ENCODE measurements around the gene ECT2.

The ECT2 gene

GRCh38 chr3:172840463-172840862 lies 89.9 kb downstream of the ECT2 start:
- H3K27me3 ChIP-seq (ENCODE audit: insufficient read depth, low read length), result no peaks in the 10 kb centered on the region
- no peaks in the 10 kb centered on the region for H3K36me3 ChIP-seq (ENCODE audit: insufficient read depth, low read length)
- no peak overlapping the region for H3K27ac ChIP-seq (ENCODE audit: low read depth, low read length)
- WGBS, result 88% methylated on average over 3 of the region's 4 CpGs
- H3K4me3 ChIP-seq (ENCODE audit: low read length), result no peak overlapping the region
- H3K9ac ChIP-seq (ENCODE audit: low read depth, low read length), result no peak overlapping the region
- H3K9me3 ChIP-seq (ENCODE audit: insufficient read depth, low read depth, low read length), result no peaks in the 10 kb centered on the region
- H3K4me1 ChIP-seq (ENCODE audit: insufficient read depth, low read length), result peaks cover 7% of the 10 kb centered on the region; the same call in 1 of the 2 replicates

- Histone ChIP-seq H3K9ac (ENCODE audit: low read depth, low read length) (no peak overlapping the region), H3K4me3 (ENCODE audit: low read length) (no peak overlapping the region), H3K27ac (ENCODE audit: low read depth, low read length) (no peak overlapping the region), H3K27me3 (ENCODE audit: insufficient read depth, low read length) (no peaks in the 10 kb centered on the region), H3K36me3 (ENCODE audit: insufficient read depth, low read length) (no peaks in the 10 kb centered on the region), H3K4me1 (ENCODE audit: insufficient read depth, low read length) (peaks cover 7% of the 10 kb centered on the region; the same call in 1 of the 2 replicates), H3K9me3 (ENCODE audit: insufficient read depth, low read depth, low read length) (no peaks in the 10 kb centered on the region)
- 75% methylated on average over 4 of the region's 4 CpGs for WGBS
Observed at GRCh38 chr3:172840913-172841312, 90.4 kb downstream of the ECT2 start.

GRCh38 chr3:172844428-172844827 lies 93.9 kb downstream of the ECT2 start:
- Histone ChIP-seq H3K36me3 (ENCODE audit: insufficient read depth, low read length) (no peaks in the 10 kb centered on the region), H3K27me3 (ENCODE audit: insufficient read depth, low read length) (no peaks in the 10 kb centered on the region), H3K4me1 (ENCODE audit: insufficient read depth, low read length) (peaks cover 15% of the 10 kb centered on the region), H3K4me3 (ENCODE audit: low read length) (no peak overlapping the region), H3K9me3 (ENCODE audit: insufficient read depth, low read depth, low read length) (no peaks in the 10 kb centered on the region), H3K27ac (ENCODE audit: low read depth, low read length) (no peak overlapping the region), H3K9ac (ENCODE audit: low read depth, low read length) (no peak overlapping the region)
- WGBS, result 90% methylated on average over 4 of the region's 4 CpGs

- Histone ChIP-seq H3K9ac (ENCODE audit: low read depth, low read length) (no peak overlapping the region), H3K27ac (ENCODE audit: low read depth, low read length) (no peak overlapping the region), H3K4me3 (ENCODE audit: low read length) (no peak overlapping the region), H3K36me3 (ENCODE audit: insufficient read depth, low read length) (no peaks in the 10 kb centered on the region), H3K27me3 (ENCODE audit: insufficient read depth, low read length) (no peaks in the 10 kb centered on the region), H3K9me3 (ENCODE audit: insufficient read depth, low read depth, low read length) (no peaks in the 10 kb centered on the region), H3K4me1 (ENCODE audit: insufficient read depth, low read length) (peaks cover 8% of the 10 kb centered on the region; the same call in 1 of the 2 replicates)
- 84% methylated on average over 2 of the region's 4 CpGs for WGBS
Observed at GRCh38 chr3:172846103-172846561, 95.6 kb downstream of the ECT2 start.

- Histone ChIP-seq H3K4me1 (ENCODE audit: insufficient read depth, low read length) (peaks cover 8% of the 10 kb centered on the region; the same call in 1 of the 2 replicates), H3K4me3 (ENCODE audit: low read length) (no peak overlapping the region), H3K36me3 (ENCODE audit: insufficient read depth, low read length) (no peaks in the 10 kb centered on the region), H3K27me3 (ENCODE audit: insufficient read depth, low read length) (no peaks in the 10 kb centered on the region), H3K27ac (ENCODE audit: low read depth, low read length) (no peak overlapping the region), H3K9ac (ENCODE audit: low read depth, low read length) (no peak overlapping the region), H3K9me3 (ENCODE audit: insufficient read depth, low read depth, low read length) (no peaks in the 10 kb centered on the region)
- 90% methylated on average over 2 of the region's 2 CpGs for WGBS
Observed at GRCh38 chr3:172846706-172847105, 96.2 kb downstream of the ECT2 start.

GRCh38 chr3:172847292-172847691 lies 96.8 kb downstream of the ECT2 start:
- no peak overlapping the region for H3K9ac ChIP-seq (ENCODE audit: low read depth, low read length)
- no peaks in the 10 kb centered on the region for H3K27me3 ChIP-seq (ENCODE audit: insufficient read depth, low read length)
- peaks cover 8% of the 10 kb centered on the region; the same call in 1 of the 2 replicates for H3K4me1 ChIP-seq (ENCODE audit: insufficient read depth, low read length)
- H3K9me3 ChIP-seq (ENCODE audit: insufficient read depth, low read depth, low read length), result no peaks in the 10 kb centered on the region
- H3K36me3 ChIP-seq (ENCODE audit: insufficient read depth, low read length), result no peaks in the 10 kb centered on the region
- H3K27ac ChIP-seq (ENCODE audit: low read depth, low read length), result no peak overlapping the region
- H3K4me3 ChIP-seq (ENCODE audit: low read length), result no peak overlapping the region

GRCh38 chr3:172848910-172849309 lies 98.4 kb downstream of the ECT2 start:
- no CpG with 5 or more reads among the region's 1 CpG for WGBS
- no peaks in the 10 kb centered on the region; the same call in 1 of the 2 replicates for H3K27me3 ChIP-seq (ENCODE audit: insufficient read depth, low read length)
- H3K9ac ChIP-seq (ENCODE audit: low read depth, low read length), result no peak overlapping the region
- peaks cover 21% of the 10 kb centered on the region for H3K4me1 ChIP-seq (ENCODE audit: insufficient read depth, low read length)
- H3K4me3 ChIP-seq (ENCODE audit: low read length), result no peak overlapping the region
- H3K9me3 ChIP-seq (ENCODE audit: insufficient read depth, low read depth, low read length), result no peaks in the 10 kb centered on the region
- H3K36me3 ChIP-seq (ENCODE audit: insufficient read depth, low read length), result no peaks in the 10 kb centered on the region
- H3K27ac ChIP-seq (ENCODE audit: low read depth, low read length), result no peak overlapping the region

- Histone ChIP-seq H3K27ac (ENCODE audit: low read depth, low read length) (no peak overlapping the region), H3K27me3 (ENCODE audit: insufficient read depth, low read length) (peaks cover 4% of the 10 kb centered on the region), H3K9ac (ENCODE audit: low read depth, low read length) (no peak overlapping the region), H3K9me3 (ENCODE audit: insufficient read depth, low read depth, low read length) (no peaks in the 10 kb centered on the region), H3K36me3 (ENCODE audit: insufficient read depth, low read length) (no peaks in the 10 kb centered on the region), H3K4me3 (ENCODE audit: low read length) (no peak overlapping the region), H3K4me1 (ENCODE audit: insufficient read depth, low read length) (peaks cover 32% of the 10 kb centered on the region)
- 95% methylated on average over 1 of the region's 1 CpG for WGBS
Observed at GRCh38 chr3:172853005-172853404, 102.5 kb downstream of the ECT2 start.

- WGBS, result 28% methylated on average over 2 of the region's 3 CpGs
- peaks cover 38% of the 10 kb centered on the region for H3K4me1 ChIP-seq (ENCODE audit: insufficient read depth, low read length)
- peaks cover 4% of the 10 kb centered on the region for H3K27me3 ChIP-seq (ENCODE audit: insufficient read depth, low read length)
- no peaks in the 10 kb centered on the region for H3K9me3 ChIP-seq (ENCODE audit: insufficient read depth, low read depth, low read length)
- no peaks in the 10 kb centered on the region for H3K36me3 ChIP-seq (ENCODE audit: insufficient read depth, low read length)
- H3K4me3 ChIP-seq (ENCODE audit: low read length), result peak overlapping the region; percentile 12
- H3K9ac ChIP-seq (ENCODE audit: low read depth, low read length), result peak overlapping the region; percentile 46
- H3K27ac ChIP-seq (ENCODE audit: low read depth, low read length), result peak overlapping the region; percentile 87
Observed at GRCh38 chr3:172853921-172854666, 103.6 kb downstream of the ECT2 start.

GRCh38 chr3:172855037-172855436 lies 104.5 kb downstream of the ECT2 start:
- H3K9me3 ChIP-seq (ENCODE audit: insufficient read depth, low read depth, low read length), result no peaks in the 10 kb centered on the region
- peaks cover 4% of the 10 kb centered on the region for H3K27me3 ChIP-seq (ENCODE audit: insufficient read depth, low read length)
- H3K27ac ChIP-seq (ENCODE audit: low read depth, low read length), result no peak overlapping the region
- no peaks in the 10 kb centered on the region for H3K36me3 ChIP-seq (ENCODE audit: insufficient read depth, low read length)
- H3K4me1 ChIP-seq (ENCODE audit: insufficient read depth, low read length), result peaks cover 37% of the 10 kb centered on the region
- peak overlapping the region; percentile 12; the same call in 1 of the 2 replicates for H3K4me3 ChIP-seq (ENCODE audit: low read length)
- H3K9ac ChIP-seq (ENCODE audit: low read depth, low read length), result no peak overlapping the region

GRCh38 chr3:172856795-172857742 lies 106.5 kb downstream of the ECT2 start:
- no peaks in the 10 kb centered on the region for H3K36me3 ChIP-seq (ENCODE audit: insufficient read depth, low read length)
- peaks cover 4% of the 10 kb centered on the region for H3K27me3 ChIP-seq (ENCODE audit: insufficient read depth, low read length)
- H3K4me3 ChIP-seq (ENCODE audit: low read length), result no peak overlapping the region
- H3K9me3 ChIP-seq (ENCODE audit: insufficient read depth, low read depth, low read length), result no peaks in the 10 kb centered on the region
- 95% methylated on average over 4 of the region's 4 CpGs for WGBS
- no peak overlapping the region for H3K9ac ChIP-seq (ENCODE audit: low read depth, low read length)
- H3K4me1 ChIP-seq (ENCODE audit: insufficient read depth, low read length), result peaks cover 37% of the 10 kb centered on the region
- H3K27ac ChIP-seq (ENCODE audit: low read depth, low read length), result no peak overlapping the region

All from HUES64 (cell line).